Nephron progenitor cell (in vitro differentiated cells): Measurements from ENCODE around the gene ECEL1.

Experiments used
- DNase-seq: peaks from one replicate; pipeline ENCODE4 v3.0.0; 2021
- H3K27ac Mint-ChIP-seq: 2 replicates; pipeline ENCODE4 v1.8.0; 2021; ENCODE audit warnings: mild to moderate bottlenecking, moderate library complexity, mixed read lengths
- H3K27me3 Mint-ChIP-seq: 2 replicates; pipeline ENCODE4 v1.8.0; 2021; ENCODE audit warnings: mild to moderate bottlenecking, low read depth, mixed read lengths; ENCODE audit not compliant: poor library complexity
- H3K36me3 Mint-ChIP-seq: 2 replicates; pipeline ENCODE4 v1.8.0; 2021; ENCODE audit warnings: low read depth, mixed read lengths
- H3K4me1 Mint-ChIP-seq: 2 replicates; pipeline ENCODE4 v1.8.0; 2021; ENCODE audit warnings: mixed read lengths
- H3K4me3 Mint-ChIP-seq: 2 replicates; pipeline ENCODE4 v1.8.0; 2021; ENCODE audit warnings: mild to moderate bottlenecking, moderate library complexity, mixed read lengths
- H3K9me3 Mint-ChIP-seq: 2 replicates; pipeline ENCODE4 v1.8.0; 2021; ENCODE audit warnings: mild to moderate bottlenecking, moderate library complexity, mixed read lengths
- CTCF ChIP-seq: fragments of 200-600 bp; sonication (generic); IDR thresholded peaks from 2 replicates; pipeline ENCODE4 v1.5.0; 2021; ENCODE audit warnings: antibody characterized with exemption

ECEL1 gene

GRCh38 chr2:232489516-232490220 is 2.0 kb upstream of the ECEL1 start:
- Mint-ChIP-seq H3K4me3 (no peak overlapping the region), H3K36me3 (no peaks in the 10 kb centered on the region), H3K27me3 (peaks cover 73% of the 10 kb centered on the region), H3K27ac (no peak overlapping the region), H3K9me3 (no peaks in the 10 kb centered on the region), H3K4me1 (peaks cover 51% of the 10 kb centered on the region)
- no peak for TF ChIP-seq CTCF
- no peak for DNase-seq

- TF ChIP-seq CTCF: no peak
- Mint-ChIP-seq H3K27ac (no peak overlapping the region), H3K9me3 (no peaks in the 10 kb centered on the region), H3K4me3 (peak overlapping the region; percentile 73), H3K36me3 (no peaks in the 10 kb centered on the region), H3K4me1 (peaks cover 43% of the 10 kb centered on the region), H3K27me3 (peaks cover 80% of the 10 kb centered on the region)
- no peak for DNase-seq
Observed at GRCh38 chr2:232488721-232489300, 1.2 kb upstream of the ECEL1 start.

GRCh38 chr2:232488097-232488711 is 570 bp upstream of the ECEL1 start:
- Mint-ChIP-seq H3K9me3 (no peaks in the 10 kb centered on the region), H3K27ac (no peak overlapping the region), H3K36me3 (no peaks in the 10 kb centered on the region), H3K4me1 (peaks cover 37% of the 10 kb centered on the region), H3K27me3 (peaks cover 86% of the 10 kb centered on the region), H3K4me3 (peak overlapping the region; percentile 73)
- peak; percentile 13 for TF ChIP-seq CTCF
- DNase-seq: no peak

- peaks cover 88% of the 10 kb centered on the region for H3K27me3 Mint-ChIP-seq
- DNase-seq: no peak
Observed at GRCh38 chr2:232486558-232487384, 863 bp downstream of the ECEL1 start.

More at GRCh38 chr2:232486558-232487384, 863 bp downstream of the ECEL1 start:
- H3K4me3 Mint-ChIP-seq: peak overlapping the region; percentile 57
- no peak overlapping the region for H3K27ac Mint-ChIP-seq
- H3K9me3 Mint-ChIP-seq: no peaks in the 10 kb centered on the region
- H3K4me1 Mint-ChIP-seq: peaks cover 28% of the 10 kb centered on the region
- no peak for TF ChIP-seq CTCF
- no peaks in the 10 kb centered on the region for H3K36me3 Mint-ChIP-seq
